ENCODE measurements around the gene NUDC. TPM values are rescaled to one million over a fixed set of nuclear protein-coding genes. Genes with fewer than 3 reads are reported as not detected.

The NUDC gene
- polyA plus RNA-seq, 1 of the 3 experiments (the other 2 are of a cell fraction), result 153 TPM

GRCh38 chr1:26961826-26962225 is 40.3 kb downstream of the NUDC start:
- Histone ChIP-seq H3K4me1 (ENCODE audit: control insufficient read depth in 1 of 2, insufficient read depth in 2 of 2, low read depth in 1 of 2, low read length in 1 of 2) (peaks cover 3 to 7% of the 10 kb centered on the region in 2 experiments; a peak in 1 of 4 replicates), H4K20me1 (ENCODE audit: insufficient read depth) (no peaks in the 10 kb centered on the region), H3K4me3 (ENCODE audit: low read depth in 2 of 2, low read length in 1 of 2) (no peak overlapping the region), H3K4me2 (no peak overlapping the region; the same call in 1 of the 2 replicates), H3K79me2 (ENCODE audit: insufficient read depth) (no peaks in the 10 kb centered on the region), H3K9me3 (no peaks in the 10 kb centered on the region), H3K9ac (no peak overlapping the region), H3K36me3 (replicated peaks in 1 of 2; ENCODE audit: control insufficient read depth in 1 of 2, insufficient read depth in 2 of 2, low read length in 1 of 2) (no peaks in the 10 kb centered on the region), H2AFZ (ENCODE audit: low read depth) (no peak overlapping the region), H3K27me3 (ENCODE audit: insufficient read depth) (peaks cover 41% of the 10 kb centered on the region), H3K9me2 (no peaks in the 10 kb centered on the region), H3K27ac (ENCODE audit: low read depth in 2 of 2, low read length in 1 of 2) (no peak overlapping the region), H3F3A (replicated peaks; ENCODE audit: insufficient read depth) (peaks cover 13% of the 10 kb centered on the region)
- CTCF ChIA-PET, result interaction anchor here (0.8 kb wide), 1 partner anchor 173 kb away, joined by 3 read pairs; no protein-coding TSS in a partner anchor
- no peak for DNase-seq
- POLR2A ChIA-PET, result no interaction called here
- WGBS (ENCODE audit: low lambda C conversion rate), result 18% methylated on average over 3 of the region's 3 CpGs
- no peak for TF ChIP-seq USF1 (IDR thresholded peaks at IDR 0.05; ENCODE audit: borderline replicate concordance, low read depth)
- TF ChIP-seq FOSL2 (IDR thresholded peaks at IDR 0.05; ENCODE audit: borderline replicate concordance, low read depth), result peak; percentile 40; the same call in 1 of the 2 replicates
- TF ChIP-seq FOXM1 (IDR thresholded peaks at IDR 0.05; ENCODE audit: low read depth), result no peak

GRCh38 chr1:26965213-26965612 is 43.7 kb downstream of the NUDC start:
- CTCF ChIA-PET, result interaction anchor here (1.3 to 3.2 kb wide), 3 partner anchors 21 to 135 kb away, joined by 4 to 14 read pairs (median 5); no protein-coding TSS in a partner anchor
- no peaks in the 10 kb centered on the region for H3K79me2 ChIP-seq (ENCODE audit: insufficient read depth)

DNA sequence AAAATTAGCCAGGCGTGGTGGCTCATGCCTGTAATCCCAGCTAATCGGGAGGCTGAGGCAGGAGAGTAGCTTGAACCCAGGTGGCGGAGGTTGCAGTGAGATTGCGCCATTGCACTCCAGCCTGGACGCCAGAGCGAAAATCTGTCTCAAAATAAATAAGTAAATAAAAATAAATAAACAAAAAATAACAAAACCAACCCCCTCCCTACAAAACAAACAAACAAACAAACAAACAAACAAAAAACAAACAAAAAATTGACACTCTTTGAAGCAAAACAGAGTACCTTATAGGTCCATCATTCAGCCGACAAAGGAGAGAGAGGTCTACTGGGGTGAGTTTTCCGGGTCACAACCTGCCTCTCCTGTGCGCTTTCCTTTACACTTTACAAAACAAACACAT is 44.1 kb downstream of the NUDC start:
- Histone ChIP-seq H3K9me3 (no peaks in the 10 kb centered on the region), H3F3A (replicated peaks; ENCODE audit: insufficient read depth) (peaks cover 13% of the 10 kb centered on the region), H4K20me1 (ENCODE audit: insufficient read depth) (no peaks in the 10 kb centered on the region), H3K9me2 (no peaks in the 10 kb centered on the region), H3K79me2 (ENCODE audit: insufficient read depth) (no peaks in the 10 kb centered on the region), H2AFZ (ENCODE audit: low read depth) (no peak overlapping the region), H3K27me3 (ENCODE audit: insufficient read depth) (peaks cover 10% of the 10 kb centered on the region; the same call in 1 of the 2 replicates), H3K27ac (ENCODE audit: low read depth in 2 of 2, low read length in 1 of 2) (no peak overlapping the region), H3K4me1 (ENCODE audit: control insufficient read depth in 1 of 2, insufficient read depth in 2 of 2, low read depth in 1 of 2, low read length in 1 of 2) (0 out of 4 replicates have a peak, but pooled peaks cover 0 to 7% of the 10 kb centered on the region in 2 experiments), H3K4me3 (ENCODE audit: low read depth in 2 of 2, low read length in 1 of 2) (no peak overlapping the region), H3K36me3 (replicated peaks in 1 of 2; ENCODE audit: control insufficient read depth in 1 of 2, insufficient read depth in 2 of 2, low read length in 1 of 2) (no peaks in the 10 kb centered on the region), H3K9ac (no peak overlapping the region), H3K4me2 (no peak overlapping the region)
- DNase-seq, result no peak
- WGBS (ENCODE audit: low lambda C conversion rate), result 69% methylated on average over 9 of the region's 9 CpGs
- POLR2A ChIA-PET, result no interaction called here
- CTCF ChIA-PET, result interaction anchor here (1.1 to 4.6 kb wide), 8 partner anchors 21 to 318 kb away, joined by 3 to 28 read pairs (median 6); partner anchors contain the start of gene TRNP1
- TF ChIP-seq TEAD4 (IDR thresholded peaks at IDR 0.05; ENCODE audit: borderline replicate concordance, insufficient read depth) (no peak), NFIC (IDR thresholded peaks at IDR 0.05; ENCODE audit: borderline replicate concordance) (no peak), ELF1 (IDR thresholded peaks at IDR 0.05) (no peak), SMC3 (IDR thresholded peaks at IDR 0.05; ENCODE audit: low read depth, low read length) (no peak), MXI1 (IDR thresholded peaks at IDR 0.05; ENCODE audit: low read depth, low read length) (no peak), GABPA (IDR thresholded peaks at IDR 0.05; ENCODE audit: low read depth) (no peak), FOXM1 (IDR thresholded peaks at IDR 0.05; ENCODE audit: low read depth) (no peak)
- TF ChIP-seq, protein P1, sequence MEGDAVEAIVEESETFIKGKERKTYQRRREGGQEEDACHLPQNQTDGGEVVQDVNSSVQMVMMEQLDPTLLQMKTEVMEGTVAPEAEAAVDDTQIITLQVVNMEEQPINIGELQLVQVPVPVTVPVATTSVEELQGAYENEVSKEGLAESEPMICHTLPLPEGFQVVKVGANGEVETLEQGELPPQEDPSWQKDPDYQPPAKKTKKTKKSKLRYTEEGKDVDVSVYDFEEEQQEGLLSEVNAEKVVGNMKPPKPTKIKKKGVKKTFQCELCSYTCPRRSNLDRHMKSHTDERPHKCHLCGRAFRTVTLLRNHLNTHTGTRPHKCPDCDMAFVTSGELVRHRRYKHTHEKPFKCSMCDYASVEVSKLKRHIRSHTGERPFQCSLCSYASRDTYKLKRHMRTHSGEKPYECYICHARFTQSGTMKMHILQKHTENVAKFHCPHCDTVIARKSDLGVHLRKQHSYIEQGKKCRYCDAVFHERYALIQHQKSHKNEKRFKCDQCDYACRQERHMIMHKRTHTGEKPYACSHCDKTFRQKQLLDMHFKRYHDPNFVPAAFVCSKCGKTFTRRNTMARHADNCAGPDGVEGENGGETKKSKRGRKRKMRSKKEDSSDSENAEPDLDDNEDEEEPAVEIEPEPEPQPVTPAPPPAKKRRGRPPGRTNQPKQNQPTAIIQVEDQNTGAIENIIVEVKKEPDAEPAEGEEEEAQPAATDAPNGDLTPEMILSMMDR (IDR thresholded peaks at IDR 0.05), result no peak
- TF ChIP-seq, protein P2, sequence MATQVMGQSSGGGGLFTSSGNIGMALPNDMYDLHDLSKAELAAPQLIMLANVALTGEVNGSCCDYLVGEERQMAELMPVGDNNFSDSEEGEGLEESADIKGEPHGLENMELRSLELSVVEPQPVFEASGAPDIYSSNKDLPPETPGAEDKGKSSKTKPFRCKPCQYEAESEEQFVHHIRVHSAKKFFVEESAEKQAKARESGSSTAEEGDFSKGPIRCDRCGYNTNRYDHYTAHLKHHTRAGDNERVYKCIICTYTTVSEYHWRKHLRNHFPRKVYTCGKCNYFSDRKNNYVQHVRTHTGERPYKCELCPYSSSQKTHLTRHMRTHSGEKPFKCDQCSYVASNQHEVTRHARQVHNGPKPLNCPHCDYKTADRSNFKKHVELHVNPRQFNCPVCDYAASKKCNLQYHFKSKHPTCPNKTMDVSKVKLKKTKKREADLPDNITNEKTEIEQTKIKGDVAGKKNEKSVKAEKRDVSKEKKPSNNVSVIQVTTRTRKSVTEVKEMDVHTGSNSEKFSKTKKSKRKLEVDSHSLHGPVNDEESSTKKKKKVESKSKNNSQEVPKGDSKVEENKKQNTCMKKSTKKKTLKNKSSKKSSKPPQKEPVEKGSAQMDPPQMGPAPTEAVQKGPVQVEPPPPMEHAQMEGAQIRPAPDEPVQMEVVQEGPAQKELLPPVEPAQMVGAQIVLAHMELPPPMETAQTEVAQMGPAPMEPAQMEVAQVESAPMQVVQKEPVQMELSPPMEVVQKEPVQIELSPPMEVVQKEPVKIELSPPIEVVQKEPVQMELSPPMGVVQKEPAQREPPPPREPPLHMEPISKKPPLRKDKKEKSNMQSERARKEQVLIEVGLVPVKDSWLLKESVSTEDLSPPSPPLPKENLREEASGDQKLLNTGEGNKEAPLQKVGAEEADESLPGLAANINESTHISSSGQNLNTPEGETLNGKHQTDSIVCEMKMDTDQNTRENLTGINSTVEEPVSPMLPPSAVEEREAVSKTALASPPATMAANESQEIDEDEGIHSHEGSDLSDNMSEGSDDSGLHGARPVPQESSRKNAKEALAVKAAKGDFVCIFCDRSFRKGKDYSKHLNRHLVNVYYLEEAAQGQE (IDR thresholded peaks at IDR 0.05; ENCODE audit: low read depth, low read length), result no peak

More at GRCh38 chr1:26965213-26965612, 43.7 kb downstream of the NUDC start:
- H3K9ac ChIP-seq, result no peak overlapping the region
- H3K9me3 ChIP-seq, result no peaks in the 10 kb centered on the region
- WGBS (ENCODE audit: low lambda C conversion rate), result 55% methylated on average over 6 of the region's 6 CpGs
- H3K27ac ChIP-seq (ENCODE audit: low read depth in 2 of 2, low read length in 1 of 2), result no peak overlapping the region
- H3K9me2 ChIP-seq, result no peaks in the 10 kb centered on the region
- no peaks in the 10 kb centered on the region for H3K36me3 ChIP-seq (replicated peaks in 1 of 2; ENCODE audit: control insufficient read depth in 1 of 2, insufficient read depth in 2 of 2, low read length in 1 of 2)
- no peak for DNase-seq
- peaks cover 14% of the 10 kb centered on the region for H3K27me3 ChIP-seq (ENCODE audit: insufficient read depth)
- no peak overlapping the region for H3K4me2 ChIP-seq
- H2AFZ ChIP-seq (ENCODE audit: low read depth), result no peak overlapping the region
- H3K4me1 ChIP-seq (ENCODE audit: control insufficient read depth in 1 of 2, insufficient read depth in 2 of 2, low read depth in 1 of 2, low read length in 1 of 2), result peaks cover 0 to 7% of the 10 kb centered on the region in 2 experiments; a peak in 1 of 4 replicates
- no peaks in the 10 kb centered on the region for H4K20me1 ChIP-seq (ENCODE audit: insufficient read depth)
- H3K4me3 ChIP-seq (ENCODE audit: low read depth in 2 of 2, low read length in 1 of 2), result no peak overlapping the region
- no peak for TF ChIP-seq TCF12 (IDR thresholded peaks at IDR 0.05)
- no peak for TF ChIP-seq PBX3 (IDR thresholded peaks at IDR 0.05)
- peaks cover 13% of the 10 kb centered on the region for H3F3A ChIP-seq (replicated peaks; ENCODE audit: insufficient read depth)
- POLR2A ChIA-PET, result no interaction called here

All from SK-N-SH (cell line).